Neural progenitor cell (in vitro differentiated cells): ENCODE data around the gene LAGE3.

Experiments used
- EZH2 ChIP-seq: fragments of 200-600 bp; sonication (generic); IDR thresholded peaks from 2 replicates; pipeline ENCODE4 v1.6.1; 2017; ENCODE audit warnings: antibody characterized with exemption, mild to moderate bottlenecking, moderate library complexity
- TF ChIP-seq, protein P1 (sequence below): fragments of 200-600 bp; sonication (generic); IDR thresholded peaks from 2 replicates; pipeline ENCODE4 v1.5.1; 2017; ENCODE audit warnings: antibody characterized with exemption, mild to moderate bottlenecking

DNA sequence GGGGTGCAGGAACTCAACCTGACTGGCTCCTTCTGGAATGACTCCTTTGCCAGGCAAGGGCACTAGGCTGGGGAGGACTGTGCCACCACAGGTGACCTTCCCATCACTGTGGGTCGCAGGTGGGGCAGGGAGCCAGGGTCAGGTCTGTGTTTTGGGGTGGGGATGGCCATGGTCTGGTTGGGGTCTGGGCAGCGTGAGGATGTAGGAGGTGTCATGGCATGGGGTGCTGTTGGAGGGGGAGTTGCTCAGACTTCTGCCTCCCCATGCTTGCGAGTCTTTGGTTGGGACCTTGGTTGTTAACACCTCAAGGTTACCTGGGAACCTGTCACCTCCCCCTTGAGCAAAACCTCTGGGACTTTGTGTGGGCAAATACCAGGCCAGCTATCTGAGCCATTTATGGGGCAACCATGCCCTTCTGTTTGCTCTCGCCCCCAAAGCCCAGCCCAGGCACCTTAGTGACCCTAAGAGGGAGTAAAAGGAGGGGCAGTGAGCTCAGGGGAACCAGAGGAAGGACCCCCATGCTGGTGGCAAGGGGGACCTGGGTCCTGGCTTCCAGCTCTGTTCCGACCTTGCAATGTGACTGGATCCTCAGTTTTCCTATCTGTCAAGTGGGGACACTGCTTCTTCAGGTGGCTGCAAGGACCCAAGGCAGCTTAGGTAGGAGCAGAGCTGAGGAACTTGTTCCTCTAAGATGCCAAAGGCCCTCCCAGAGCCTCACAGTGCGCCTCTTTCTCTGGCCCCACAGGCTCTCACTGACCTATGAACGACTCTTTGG lies 44.5 kb downstream of the LAGE3 start:
- TF ChIP-seq, protein P1, sequence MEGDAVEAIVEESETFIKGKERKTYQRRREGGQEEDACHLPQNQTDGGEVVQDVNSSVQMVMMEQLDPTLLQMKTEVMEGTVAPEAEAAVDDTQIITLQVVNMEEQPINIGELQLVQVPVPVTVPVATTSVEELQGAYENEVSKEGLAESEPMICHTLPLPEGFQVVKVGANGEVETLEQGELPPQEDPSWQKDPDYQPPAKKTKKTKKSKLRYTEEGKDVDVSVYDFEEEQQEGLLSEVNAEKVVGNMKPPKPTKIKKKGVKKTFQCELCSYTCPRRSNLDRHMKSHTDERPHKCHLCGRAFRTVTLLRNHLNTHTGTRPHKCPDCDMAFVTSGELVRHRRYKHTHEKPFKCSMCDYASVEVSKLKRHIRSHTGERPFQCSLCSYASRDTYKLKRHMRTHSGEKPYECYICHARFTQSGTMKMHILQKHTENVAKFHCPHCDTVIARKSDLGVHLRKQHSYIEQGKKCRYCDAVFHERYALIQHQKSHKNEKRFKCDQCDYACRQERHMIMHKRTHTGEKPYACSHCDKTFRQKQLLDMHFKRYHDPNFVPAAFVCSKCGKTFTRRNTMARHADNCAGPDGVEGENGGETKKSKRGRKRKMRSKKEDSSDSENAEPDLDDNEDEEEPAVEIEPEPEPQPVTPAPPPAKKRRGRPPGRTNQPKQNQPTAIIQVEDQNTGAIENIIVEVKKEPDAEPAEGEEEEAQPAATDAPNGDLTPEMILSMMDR = no peak
- TF ChIP-seq EZH2 = no peak
